GM13977 (cell line): Measurements from ENCODE around the gene PFKP.

Source experiments
- DNase-seq: peaks from one replicate; pipeline ENCODE4 v3.0.0; 2012; ENCODE audit warnings: low spot score
- in situ Hi-C: fragments of 300-500 bp; cut with MboI; formaldehyde crosslinking; loops from one replicate; pipeline ENCODE4 v1.12.0; 2022; ENCODE audit warnings: low sequenced_read_pairs, low pct_unique_long_range_greater_than_20kb, mixed read lengths, inconsistent platforms; ENCODE audit not compliant: unreplicated experiment
- TF ChIP-seq, protein P1 (sequence below): IDR thresholded peaks from 2 replicates; pipeline ENCODE4 v1.5.1; 2012; ENCODE audit warnings: mild to moderate bottlenecking, control low read depth; ENCODE audit not compliant: insufficient read depth; ENCODE audit errors: extremely low read depth, missing control alignments

Gene PFKP

DNA sequence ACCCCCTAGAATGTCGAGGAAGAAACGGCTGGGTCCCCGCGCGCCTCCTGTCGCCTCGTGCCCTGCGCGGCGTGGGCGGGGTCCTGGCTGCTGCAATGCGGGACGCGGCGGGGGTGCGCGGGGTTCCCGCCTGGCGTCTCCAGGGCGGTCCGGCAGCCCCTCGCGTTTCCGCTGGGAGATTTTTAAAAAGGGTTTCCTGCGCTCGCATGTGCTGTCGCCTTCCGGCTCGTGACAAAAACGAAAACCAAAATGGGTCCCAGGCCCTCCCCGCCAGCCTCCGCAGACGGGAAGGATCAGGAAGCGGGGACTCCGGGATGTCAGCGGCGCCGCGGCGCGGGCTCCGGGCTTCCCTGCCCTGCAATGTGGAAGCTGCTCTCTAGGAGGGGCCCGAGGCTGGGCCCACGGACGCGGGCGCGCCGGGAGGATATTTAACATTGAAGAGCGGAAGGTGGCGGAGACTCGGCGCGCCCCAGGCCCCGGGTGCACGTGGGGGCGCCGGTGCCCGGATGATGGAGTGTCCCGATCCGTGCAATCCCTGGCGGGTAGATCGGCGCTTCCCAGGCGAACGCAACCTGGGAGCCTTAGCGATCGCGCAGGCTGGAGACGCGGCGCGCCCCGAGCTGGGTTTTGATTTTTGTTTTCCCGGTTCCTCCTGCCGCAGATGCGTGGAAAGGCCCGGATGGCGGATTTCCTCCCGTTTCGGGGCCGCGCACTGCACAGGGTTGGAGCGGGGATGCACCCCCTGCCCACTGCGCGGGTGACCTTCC lies 1.0 kb downstream of the PFKP start:
- peak; percentile 84 for DNase-seq
- TF ChIP-seq, protein P1, sequence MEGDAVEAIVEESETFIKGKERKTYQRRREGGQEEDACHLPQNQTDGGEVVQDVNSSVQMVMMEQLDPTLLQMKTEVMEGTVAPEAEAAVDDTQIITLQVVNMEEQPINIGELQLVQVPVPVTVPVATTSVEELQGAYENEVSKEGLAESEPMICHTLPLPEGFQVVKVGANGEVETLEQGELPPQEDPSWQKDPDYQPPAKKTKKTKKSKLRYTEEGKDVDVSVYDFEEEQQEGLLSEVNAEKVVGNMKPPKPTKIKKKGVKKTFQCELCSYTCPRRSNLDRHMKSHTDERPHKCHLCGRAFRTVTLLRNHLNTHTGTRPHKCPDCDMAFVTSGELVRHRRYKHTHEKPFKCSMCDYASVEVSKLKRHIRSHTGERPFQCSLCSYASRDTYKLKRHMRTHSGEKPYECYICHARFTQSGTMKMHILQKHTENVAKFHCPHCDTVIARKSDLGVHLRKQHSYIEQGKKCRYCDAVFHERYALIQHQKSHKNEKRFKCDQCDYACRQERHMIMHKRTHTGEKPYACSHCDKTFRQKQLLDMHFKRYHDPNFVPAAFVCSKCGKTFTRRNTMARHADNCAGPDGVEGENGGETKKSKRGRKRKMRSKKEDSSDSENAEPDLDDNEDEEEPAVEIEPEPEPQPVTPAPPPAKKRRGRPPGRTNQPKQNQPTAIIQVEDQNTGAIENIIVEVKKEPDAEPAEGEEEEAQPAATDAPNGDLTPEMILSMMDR = peak; percentile 15
- in situ Hi-C loops = no loop called here

DNA sequence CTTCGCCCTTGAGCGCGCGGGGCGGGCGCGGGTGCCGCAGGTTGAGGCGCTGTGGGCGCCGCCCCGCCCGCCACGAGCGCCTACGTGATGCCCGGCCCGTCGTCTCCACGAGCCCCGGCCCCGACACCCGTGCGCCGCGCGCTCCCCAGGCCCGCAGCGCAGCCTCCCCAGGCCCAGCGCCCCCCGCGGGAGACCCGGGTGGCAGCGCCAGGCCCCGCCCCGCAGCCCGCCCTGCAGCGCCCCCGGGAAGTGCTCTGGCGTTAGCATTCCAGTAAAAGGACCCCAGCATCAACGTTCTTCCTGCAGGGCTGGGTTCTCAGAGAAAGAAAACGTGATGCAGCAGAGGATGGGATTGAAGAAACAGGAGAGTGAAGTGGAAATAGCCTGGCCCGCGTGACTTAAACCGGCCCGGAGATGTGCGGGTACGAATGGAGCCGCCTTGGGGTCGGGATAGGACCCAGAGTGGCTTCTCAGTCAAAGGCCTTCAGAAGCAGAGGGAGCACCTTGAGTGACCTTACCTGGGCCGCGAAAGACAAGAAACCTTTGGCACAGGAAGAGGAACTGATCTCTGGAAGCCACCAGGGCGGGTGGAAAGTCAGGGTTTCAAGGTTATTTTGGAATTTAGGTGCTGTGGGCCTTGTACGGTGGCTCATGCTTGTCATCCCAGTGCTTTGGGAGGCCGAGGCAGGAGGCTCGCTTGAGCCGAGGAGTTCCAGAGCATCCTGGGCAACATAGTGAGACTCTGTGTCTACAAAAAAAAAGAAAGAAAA lies 1.8 kb downstream of the PFKP start:
- TF ChIP-seq, protein P1 = peak; percentile 36
- DNase-seq = peak; percentile 68
- in situ Hi-C loops = no loop called here

DNA sequence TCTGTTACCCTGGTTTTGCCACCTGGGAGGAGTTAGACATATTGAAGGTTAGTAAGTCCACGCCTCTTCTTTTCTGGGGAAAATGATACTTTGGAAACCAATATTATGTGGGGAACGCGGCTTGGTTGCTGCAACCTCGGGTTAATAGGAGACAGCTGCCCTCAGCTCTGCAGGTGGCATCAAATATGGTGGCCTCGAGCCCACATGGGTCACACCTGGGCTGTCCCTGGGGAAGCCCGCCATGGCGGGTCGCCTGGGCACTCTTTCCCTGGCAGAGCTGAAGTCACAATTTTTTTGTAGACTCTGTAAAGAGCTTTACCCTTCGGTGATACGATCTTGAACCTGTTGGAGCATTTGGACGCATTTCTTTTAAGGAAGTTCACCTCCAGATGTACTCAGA lies 2.5 kb downstream of the PFKP start:
- DNase-seq = no peak
- TF ChIP-seq, protein P1 = no peak
- in situ Hi-C loops = no loop called here

DNA sequence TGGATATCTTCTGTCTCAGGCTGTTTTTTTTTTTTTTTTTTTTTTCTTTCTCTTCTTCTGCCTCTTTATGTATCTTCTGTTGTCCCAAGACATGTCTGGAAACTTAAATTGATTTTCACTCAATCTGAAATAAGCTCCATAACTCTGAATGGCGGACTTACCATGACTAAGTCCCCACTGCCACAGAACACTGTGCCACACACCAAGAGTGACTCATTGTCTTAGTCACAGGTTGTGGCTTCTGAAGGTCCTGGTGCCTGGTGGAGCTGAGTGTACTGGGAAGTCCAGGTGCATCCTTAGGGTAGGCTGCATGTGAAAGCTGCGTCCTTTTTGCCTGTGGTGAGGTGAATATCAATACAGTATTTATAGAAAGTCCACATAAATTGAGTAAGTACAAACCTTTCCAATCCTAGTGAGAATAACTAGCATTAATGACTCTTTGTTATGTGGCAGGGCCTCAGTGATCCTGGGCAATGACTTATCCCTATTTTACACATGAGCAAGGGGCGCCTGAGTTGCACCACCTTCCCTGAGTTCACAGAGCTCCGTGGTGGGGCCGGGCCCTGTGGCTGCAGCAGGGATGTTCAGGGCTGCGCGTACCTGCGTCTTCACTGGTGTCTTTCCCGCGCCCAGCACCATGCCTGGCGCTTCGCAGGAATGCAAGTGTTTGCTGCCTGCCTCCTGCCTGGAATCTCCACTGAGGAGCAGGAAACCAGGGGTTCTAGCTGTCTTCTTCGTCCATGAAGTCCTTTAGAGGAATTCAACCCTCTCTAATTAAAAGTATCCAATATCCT lies 4.3 kb downstream of the PFKP start:
- DNase-seq = no peak
- in situ Hi-C loops = no loop called here
- TF ChIP-seq, protein P1 = no peak

DNA sequence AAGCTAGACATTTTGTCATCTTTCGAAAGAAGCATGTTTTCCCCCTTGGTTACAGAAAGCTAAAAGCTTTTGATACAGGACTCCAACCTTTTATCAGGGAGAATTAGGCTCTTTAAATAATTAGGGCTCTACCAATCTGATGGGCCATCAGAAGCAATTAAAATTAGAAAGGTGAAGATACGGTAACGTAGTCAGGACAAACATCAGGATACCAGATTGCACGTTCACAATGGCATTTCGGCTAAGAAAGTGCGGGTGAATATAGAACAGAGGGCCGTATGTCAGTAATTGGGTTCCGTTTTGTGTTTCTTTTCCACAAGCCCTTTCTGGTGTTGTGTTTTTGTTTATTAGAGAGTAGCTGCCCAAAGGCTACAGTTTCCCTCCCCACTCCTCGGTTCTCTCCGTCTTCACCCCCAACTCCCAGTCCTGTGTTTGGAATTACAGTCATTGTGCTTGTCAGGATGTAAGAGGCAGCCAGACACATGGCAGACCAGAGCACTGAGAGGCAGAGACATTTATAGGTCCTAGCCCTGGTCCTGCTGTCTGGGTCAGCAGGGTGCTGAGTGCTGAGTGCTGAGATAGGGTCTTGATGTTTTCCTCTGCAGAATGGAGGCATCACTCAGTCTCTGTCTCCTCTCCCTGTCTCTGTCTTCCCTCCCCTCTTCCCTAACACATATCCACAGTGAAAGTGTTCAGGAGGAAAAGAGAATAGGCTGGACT lies 5.5 kb downstream of the PFKP start:
- TF ChIP-seq, protein P1 = no peak

More for the DNA sequence above, 5.5 kb downstream of the PFKP start:
- DNase-seq = no peak
- in situ Hi-C loops = no loop called here
